Activated CD4-positive, alpha-beta T cell treated with anti-CD3 and anti-CD28 coated beads, Interleukin-2, amount 50 U/mL, for 48 hours (primary cell): Measurements from ENCODE around the gene SHOC1.
"Not testable (repeated sequence)": the region's sequence is repeated elsewhere in the genome, so short reads cannot be mapped to it uniquely, and the experiment has no call there.

Source experiments
- DNase-seq, 2 experiments: peaks; one replicate each; pipeline ENCODE4 v3.0.0-alpha.2; 2020

The SHOC1 gene

GRCh38 chr9:111804636-111805035 is 9.9 kb upstream of the SHOC1 start:
- DNase-seq: no peak

- peak in 1 of 2 experiments; percentile 12 for DNase-seq
Measured at GRCh38 chr9:111803924-111804323, 9.2 kb upstream of the SHOC1 start.

- no peak for DNase-seq
Measured at GRCh38 chr9:111799915-111800526, 5.3 kb upstream of the SHOC1 start.

GRCh38 chr9:111799506-111799905 is 4.8 kb upstream of the SHOC1 start:
- no peak for DNase-seq

- no peak for DNase-seq
Measured at GRCh38 chr9:111798786-111799185, 4.0 kb upstream of the SHOC1 start.

GRCh38 chr9:111795557-111795839 is 761 bp upstream of the SHOC1 start:
- no peak for DNase-seq

GRCh38 chr9:111791821-111792220 is 2.9 kb downstream of the SHOC1 start:
- DNase-seq: not testable (repeated sequence)

- no peak for DNase-seq
Measured at GRCh38 chr9:111789881-111790280, 4.9 kb downstream of the SHOC1 start.

GRCh38 chr9:111783857-111784256 is 10.9 kb downstream of the SHOC1 start:
- DNase-seq: no peak

- no peak for DNase-seq
Measured at GRCh38 chr9:111783424-111783823, 11.3 kb downstream of the SHOC1 start.

GRCh38 chr9:111766066-111766465 is 28.7 kb downstream of the SHOC1 start:
- no peak for DNase-seq

- DNase-seq: no peak
Measured at GRCh38 chr9:111762556-111762955, 32.2 kb downstream of the SHOC1 start.

GRCh38 chr9:111759762-111760639 is 34.7 kb downstream of the SHOC1 start:
- peak in 1 of 2 experiments; percentile 41 for DNase-seq

GRCh38 chr9:111754800-111755199 is 39.9 kb downstream of the SHOC1 start:
- DNase-seq: no peak

GRCh38 chr9:111752455-111752854 is 42.3 kb downstream of the SHOC1 start:
- DNase-seq: no peak
